Panc1 (cell line): ENCODE data around the gene SRD5A2.

Experiments used
- CTCF ChIP-seq: fragments of 450-650 bp; IDR thresholded peaks from 2 replicates; pipeline ENCODE4 v1.5.1; 2017; ENCODE audit warnings: mild to moderate bottlenecking
- REST ChIP-seq, 2 experiments: IDR thresholded peaks; 2 replicates each; pipeline ENCODE4 v1.6.1; 2011 to 2012; ENCODE audit warnings: low read depth in 2 of 2, control low read depth in 1 of 2, low read length in 1 of 2, mild to moderate bottlenecking in 1 of 2, moderate library complexity in 1 of 2; ENCODE audit not compliant: insufficient read depth in 1 of 2

GRCh38 chr2:31526946-31527732 lies 53.6 kb downstream of the SRD5A2 start:
- TF ChIP-seq CTCF, result no peak
- TF ChIP-seq REST (IDR thresholded peaks at IDR 0.05; ENCODE audit: insufficient read depth in 1 of 2, low read depth in 2 of 2, low read length in 1 of 2), result no peak
